Transverse colon (tissue), 3 donors: ENCODE results near the gene MTOR.

Experiments used
- CTCF ChIP-seq, 5 experiments: fragments of 200-600 bp in 3 of 5; fragments of 450-650 bp in 2 of 5; sonication (generic) in 3 of 5; IDR thresholded peaks; 1 replicate in 2 of 5; 2 replicates in 3 of 5; pipeline ENCODE4 v1.5.1; 2016 to 2017; ENCODE audit warnings: antibody characterized with exemption in 5 of 5, inconsistent platforms in 3 of 5, mild to moderate bottlenecking in 2 of 5, moderate library complexity in 1 of 5
- POLR2A ChIP-seq: fragments of 450-650 bp; IDR thresholded peaks from one replicate; pipeline ENCODE4 v1.6.1; 2016; ENCODE audit warnings: antibody characterized with exemption, mild to moderate bottlenecking, moderate library complexity

GRCh38 chr1:11281518-11282331 is 19.4 kb upstream of the MTOR start:
- TF ChIP-seq CTCF (IDR thresholded peaks at IDR 0.05) = no peak
- TF ChIP-seq POLR2A = no peak
